Esophagus muscularis mucosa (tissue), 4 donors: ENCODE results near the gene TMEM106B. TPM values are rescaled to one million over a fixed set of nuclear protein-coding genes. Genes with fewer than 3 reads are reported as not detected.

Source experiments
- DNase-seq: peaks from one replicate; pipeline ENCODE4 v3.0.0-alpha.2; 2017; ENCODE audit errors: extremely low spot score
- H3K27ac ChIP-seq, 4 donors: fragments of 200-600 bp; sonication (generic); replicated peaks in 1 of 4; 1 replicate in 3 of 4; 2 replicates in 1 of 4; pipeline ENCODE4 v1.5.1; 2016 to 2019; ENCODE audit warnings: mild to moderate bottlenecking in 1 of 4
- H3K27me3 ChIP-seq, 4 donors: fragments of 200-600 bp; sonication (generic); one replicate each; pipeline versions ENCODE4 v1.5.1 to v1.6.0; 2016 to 2019
- H3K36me3 ChIP-seq, 4 donors: fragments of 200-600 bp; sonication (generic); one replicate each; pipeline ENCODE4 v1.5.1; 2016 to 2019
- H3K4me1 ChIP-seq, 4 donors: fragments of 200-600 bp; sonication (generic); one replicate each; pipeline ENCODE4 v1.5.1; 2016 to 2019
- H3K4me3 ChIP-seq, 4 donors: fragments of 200-600 bp; sonication (generic); 1 replicate in 2 of 4; 2 replicates in 2 of 4; pipeline ENCODE4 v1.5.1; 2016 to 2019; ENCODE audit warnings: mild to moderate bottlenecking in 4 of 4, moderate library complexity in 1 of 4
- H3K9me3 ChIP-seq, 4 donors: fragments of 200-600 bp; sonication (generic); 1 replicate in 3 of 4; 2 replicates in 1 of 4; pipeline ENCODE4 v1.5.1; 2016 to 2019
- CTCF ChIP-seq, 3 experiments: fragments of 200-600 bp in 2 of 3; fragments of 450-650 bp in 1 of 3; sonication (generic) in 2 of 3; IDR thresholded peaks; one replicate each; pipeline ENCODE4 v1.5.1; 2017 to 2019; ENCODE audit warnings: antibody characterized with exemption in 3 of 3, mild to moderate bottlenecking in 2 of 3, moderate library complexity in 1 of 3
- EP300 ChIP-seq: sonication (generic); formaldehyde crosslinking; IDR thresholded peaks from one replicate; pipeline ENCODE4 v1.6.1; 2017; ENCODE audit warnings: antibody characterized with exemption
- POLR2A ChIP-seq: fragments of 450-650 bp; IDR thresholded peaks from one replicate; pipeline ENCODE4 v1.6.1; 2017; ENCODE audit warnings: antibody characterized with exemption, moderate library complexity, mild to moderate bottlenecking, low read depth
- POLR2AphosphoS5 ChIP-seq, 2 donors: sonication (generic); formaldehyde crosslinking; IDR thresholded peaks; one replicate each; pipeline ENCODE4 v1.6.1; 2017; ENCODE audit warnings: antibody characterized with exemption in 2 of 2
- WGBS: methylation state at CpG from one replicate; pipeline ENCODE4 v1.1.5; 2018; 5-methylcytosine and 5-hydroxymethylcytosine counted together
- intact Hi-C: fragments of 100-400 bp; cut with DNase I; formaldehyde crosslinking; loops from one replicate; pipeline ENCODE4 v1.15.1; 2023
- total RNA-seq, 4 donors: library from RNA; depleted of rRNA; stranded (reverse); fragments of >200 nt; gene quantifications; one replicate each; pipeline versions ENCODE4 v1.1.0 to v1.2.1, GENCODE V29; 2016

The TMEM106B gene
- total RNA-seq, 4 donors from 2014 or later, result 39.3 to 49.8 (median 44.1) TPM

DNA sequence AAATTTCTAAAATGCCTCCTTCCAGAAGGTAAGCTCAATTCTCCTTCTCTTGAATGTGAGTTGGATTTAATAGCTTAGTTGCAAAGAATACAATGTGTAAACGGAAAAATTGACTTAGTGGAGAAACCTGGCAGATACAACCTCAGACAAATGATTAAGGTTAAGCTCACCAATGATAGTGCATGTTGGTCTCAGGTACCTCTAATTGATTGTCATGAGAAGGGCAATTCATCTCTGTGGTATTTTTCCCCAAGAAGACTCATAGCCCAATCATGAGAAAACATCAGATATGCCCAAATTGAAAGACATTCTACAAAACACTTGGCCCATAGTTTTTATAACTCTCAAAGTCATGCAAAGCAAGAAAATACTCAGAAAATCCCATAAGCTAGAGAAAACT, 36.2 kb upstream of the TMEM106B start:
- H3K4me1 ChIP-seq, result no peaks in the 10 kb centered on the region

GRCh38 chr7:12178317-12178716, 32.8 kb upstream of the TMEM106B start:
- Histone ChIP-seq H3K9me3 (no peaks in the 10 kb centered on the region), H3K36me3 (no peaks in the 10 kb centered on the region), H3K4me1 (no peaks in the 10 kb centered on the region), H3K27ac (no peak overlapping the region), H3K27me3 (peaks cover 0 to 7% (median 0%) of the 10 kb centered on the region in 4 donors), H3K4me3 (no peak overlapping the region)
- 90% methylated on average over 2 of the region's 2 CpGs for whole genome bisulfite sequencing
- intact Hi-C loops, result no loop called here
- DNase-seq, result no peak
- TF ChIP-seq POLR2A (no peak), CTCF (IDR thresholded peaks at IDR 0.05) (no peak), POLR2AphosphoS5 (IDR thresholded peaks at IDR 0.05) (no peak), EP300 (no peak)

More for the DNA sequence above, 36.2 kb upstream of the TMEM106B start:
- 78% methylated on average over 1 of the region's 1 CpG for WGBS
- no peak for TF ChIP-seq CTCF (IDR thresholded peaks at IDR 0.05)
- no peak for TF ChIP-seq POLR2AphosphoS5 (IDR thresholded peaks at IDR 0.05)
- TF ChIP-seq EP300, result no peak
- TF ChIP-seq POLR2A, result no peak
- peaks cover 0 to 7% (median 0%) of the 10 kb centered on the region in 4 donors for H3K27me3 ChIP-seq
- no peak for DNase-seq
- H3K36me3 ChIP-seq, result no peaks in the 10 kb centered on the region
- H3K27ac ChIP-seq, result no peak overlapping the region
- intact Hi-C loops, result no loop called here
- no peaks in the 10 kb centered on the region for H3K9me3 ChIP-seq
- H3K4me3 ChIP-seq, result no peak overlapping the region

DNA sequence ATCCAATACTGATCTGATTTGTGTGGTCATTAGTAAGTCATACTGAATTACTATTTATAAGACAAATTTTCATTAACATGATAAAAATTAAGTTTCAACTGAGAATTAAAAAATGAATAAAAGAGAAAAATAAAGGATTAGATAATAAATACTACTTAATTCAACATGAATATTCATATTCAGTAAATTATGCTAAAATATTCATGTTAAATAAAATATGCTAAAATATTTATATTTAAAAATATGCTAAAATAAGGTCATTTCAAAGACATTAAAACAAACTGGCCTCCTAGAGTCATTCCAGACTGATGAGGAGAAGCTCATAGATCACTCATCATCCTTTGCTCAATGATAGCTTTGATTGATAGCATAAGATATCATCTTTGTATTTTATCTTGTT, 16.7 kb upstream of the TMEM106B start:
- H3K4me3 ChIP-seq, result no peak overlapping the region
- DNase-seq, result no peak
- TF ChIP-seq POLR2AphosphoS5 (IDR thresholded peaks at IDR 0.05), result no peak
- no peak for TF ChIP-seq CTCF (IDR thresholded peaks at IDR 0.05)
- no peak for TF ChIP-seq POLR2A
- no peak for TF ChIP-seq EP300
- intact Hi-C loops, result no loop called here
- H3K36me3 ChIP-seq, result no peaks in the 10 kb centered on the region
- no peak overlapping the region for H3K27ac ChIP-seq
- H3K27me3 ChIP-seq, result no peaks in the 10 kb centered on the region
- no peaks in the 10 kb centered on the region for H3K4me1 ChIP-seq
- no peaks in the 10 kb centered on the region for H3K9me3 ChIP-seq

- TF ChIP-seq POLR2A (no peak), EP300 (no peak), POLR2AphosphoS5 (IDR thresholded peaks at IDR 0.05) (no peak), CTCF (IDR thresholded peaks at IDR 0.05) (no peak)
- H3K4me1 ChIP-seq, result no peaks in the 10 kb centered on the region
- 90% methylated on average over 2 of the region's 2 CpGs for WGBS
- no peaks in the 10 kb centered on the region for H3K36me3 ChIP-seq
- no peaks in the 10 kb centered on the region for H3K27me3 ChIP-seq
- no peak overlapping the region for H3K4me3 ChIP-seq
- DNase-seq, result no peak
- intact Hi-C loops, result no loop called here
- no peak overlapping the region for H3K27ac ChIP-seq
- H3K9me3 ChIP-seq, result no peaks in the 10 kb centered on the region
Measured at GRCh38 chr7:12196386-12196785, 14.7 kb upstream of the TMEM106B start.

DNA sequence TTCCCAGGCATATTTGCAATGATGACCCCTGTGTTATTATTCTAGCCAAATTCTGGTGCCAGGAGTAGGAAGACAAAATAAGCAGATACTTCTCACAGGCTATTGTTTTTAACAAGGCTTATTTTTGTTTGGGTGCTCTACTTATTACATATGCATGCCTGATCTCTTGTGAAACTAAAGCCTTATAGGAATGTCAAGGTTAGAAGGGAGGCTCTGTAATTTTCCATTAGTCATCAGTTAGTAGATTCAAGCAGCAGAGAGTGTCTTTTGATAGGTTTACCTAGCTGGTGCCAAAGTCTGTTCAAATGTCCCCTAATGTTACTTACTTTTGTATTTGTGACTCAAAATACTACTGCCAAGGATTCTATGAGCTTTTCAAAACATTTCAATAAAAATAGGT, 11.7 kb upstream of the TMEM106B start:
- Histone ChIP-seq H3K9me3 (no peaks in the 10 kb centered on the region), H3K4me1 (no peaks in the 10 kb centered on the region), H3K27me3 (no peaks in the 10 kb centered on the region), H3K36me3 (no peaks in the 10 kb centered on the region), H3K4me3 (no peak overlapping the region), H3K27ac (no peak overlapping the region)
- no peak for TF ChIP-seq POLR2A
- no peak for TF ChIP-seq CTCF (IDR thresholded peaks at IDR 0.05)
- no peak for TF ChIP-seq POLR2AphosphoS5 (IDR thresholded peaks at IDR 0.05)
- no peak for TF ChIP-seq EP300
- no peak for DNase-seq
- intact Hi-C loops, result no loop called here
